Large intestine (tissue), 3 donors: Measurements from ENCODE around the gene NLGN2. TPM values are rescaled to one million over a fixed set of nuclear protein-coding genes. Genes with fewer than 3 reads are reported as not detected.

Experiments
- DNase-seq, 2 donors: peaks; one replicate each; pipeline versions ENCODE4 v3.0.0 to v3.0.0-alpha.2; 2013
- H3K27ac ChIP-seq: one replicate; pipeline ENCODE4 v1.5.1; 2013; ENCODE audit warnings: low read length
- H3K27me3 ChIP-seq: 2 replicates; pipeline ENCODE4 v1.6.1; 2013; ENCODE audit warnings: low read length; ENCODE audit not compliant: control insufficient read depth, insufficient read depth
- H3K36me3 ChIP-seq: 2 replicates; pipeline ENCODE4 v1.6.1; 2013; ENCODE audit warnings: low read length; ENCODE audit not compliant: control insufficient read depth, insufficient read depth
- H3K4me1 ChIP-seq: one replicate; pipeline ENCODE4 v1.6.1; 2013; ENCODE audit warnings: low read length; ENCODE audit not compliant: control insufficient read depth, insufficient read depth
- H3K4me3 ChIP-seq: one replicate; pipeline ENCODE4 v1.5.1; 2013; ENCODE audit warnings: low read length
- H3K9me3 ChIP-seq: one replicate; pipeline ENCODE4 v1.6.1; 2013; ENCODE audit warnings: mild to moderate bottlenecking, low read depth, low read length, moderate library complexity; ENCODE audit not compliant: control insufficient read depth
- WGBS: methylation state at CpG from one replicate; pipeline ENCODE4 v1.1.5; 2013; ENCODE audit warnings: low lambda C conversion rate; ENCODE audit not compliant: insufficient coverage; 5-methylcytosine and 5-hydroxymethylcytosine counted together
- polyA plus RNA-seq: library from polyadenylated mRNA; unstranded; fragments of 120-200 nt; gene quantifications from one replicate; pipeline ENCODE4 v1.2.1, GENCODE V29; 2013

Gene NLGN2
- polyA plus RNA-seq, 1 donor: 12.9 TPM

- no peaks in the 10 kb centered on the region for H3K4me1 ChIP-seq
- H3K27ac ChIP-seq: no peak within 1 kb of the TSS
- DNase-seq: no peak
- no peaks in the 10 kb centered on the region for H3K36me3 ChIP-seq
- no peaks in the 10 kb centered on the region for H3K27me3 ChIP-seq
- H3K4me3 ChIP-seq: no peak within 1 kb of the TSS
- H3K9me3 ChIP-seq: peaks cover 2% of the 10 kb centered on the region
- WGBS: no CpG with 5 or more reads among the region's 7 CpGs
Observed at GRCh38 chr17:7425316-7425715, 17.7 kb downstream of the NLGN2 start, which contains the start of gene SPEM2. Gene SPEM2 (plus strand): TSS chr17:7425616. CDS start chr17:7425689, 73 bp downstream.

GRCh38 chr17:7425756-7426155 lies 18.1 kb downstream of the NLGN2 start:
- Histone ChIP-seq H3K27ac (no peak overlapping the region), H3K36me3 (no peaks in the 10 kb centered on the region), H3K27me3 (no peaks in the 10 kb centered on the region), H3K4me3 (no peak overlapping the region), H3K4me1 (no peaks in the 10 kb centered on the region), H3K9me3 (peaks cover 2% of the 10 kb centered on the region)
- no CpG with 5 or more reads among the region's 8 CpGs for WGBS
- no peak for DNase-seq

- no peak overlapping the region for H3K4me3 ChIP-seq
- no peak for DNase-seq
- no peaks in the 10 kb centered on the region for H3K9me3 ChIP-seq
- H3K27ac ChIP-seq: no peak overlapping the region
- 96% methylated on average over 10 of the region's 33 CpGs for WGBS
- no peaks in the 10 kb centered on the region for H3K27me3 ChIP-seq
- no peaks in the 10 kb centered on the region for H3K36me3 ChIP-seq
- H3K4me1 ChIP-seq: no peaks in the 10 kb centered on the region
Observed at GRCh38 chr17:7426203-7426863, 18.7 kb downstream of the NLGN2 start.

- WGBS: no CpG with 5 or more reads among the region's 29 CpGs
- DNase-seq: no peak
- H3K36me3 ChIP-seq: no peaks in the 10 kb centered on the region
Observed at GRCh38 chr17:7426896-7427489, 19.3 kb downstream of the NLGN2 start.

GRCh38 chr17:7427549-7427948 lies 19.9 kb downstream of the NLGN2 start:
- H3K36me3 ChIP-seq: no peaks in the 10 kb centered on the region
- WGBS: no CpG with 5 or more reads among the region's 7 CpGs
- no peak for DNase-seq
- H3K9me3 ChIP-seq: no peaks in the 10 kb centered on the region
- no peaks in the 10 kb centered on the region for H3K4me1 ChIP-seq
- no peak overlapping the region for H3K4me3 ChIP-seq
- H3K27ac ChIP-seq: no peak overlapping the region
- H3K27me3 ChIP-seq: no peaks in the 10 kb centered on the region

More at GRCh38 chr17:7426896-7427489, 19.3 kb downstream of the NLGN2 start:
- Histone ChIP-seq H3K27me3 (no peaks in the 10 kb centered on the region), H3K9me3 (no peaks in the 10 kb centered on the region), H3K27ac (no peak overlapping the region), H3K4me3 (no peak overlapping the region), H3K4me1 (no peaks in the 10 kb centered on the region)

GRCh38 chr17:7428557-7428956 lies 20.9 kb downstream of the NLGN2 start, which contains the start of gene SPEM3:
Gene SPEM3 (plus strand): TSS chr17:7428857. CDS start chr17:7428903, 46 bp downstream.
- H3K4me3 ChIP-seq: no peak within 1 kb of the TSS
- no peaks in the 10 kb centered on the region for H3K9me3 ChIP-seq
- no CpG with 5 or more reads among the region's 5 CpGs for WGBS
- no peaks in the 10 kb centered on the region for H3K27me3 ChIP-seq
- no peaks in the 10 kb centered on the region for H3K4me1 ChIP-seq
- no peaks in the 10 kb centered on the region for H3K36me3 ChIP-seq
- H3K27ac ChIP-seq: no peak within 1 kb of the TSS
- DNase-seq: no peak

- WGBS: no CpG with 5 or more reads among the region's 10 CpGs
- DNase-seq: no peak
Observed at GRCh38 chr17:7429722-7430121, 22.1 kb downstream of the NLGN2 start.

GRCh38 chr17:7431231-7431630 lies 23.6 kb downstream of the NLGN2 start:
- no peak overlapping the region for H3K27ac ChIP-seq
- no peaks in the 10 kb centered on the region for H3K9me3 ChIP-seq
- no peak for DNase-seq
- H3K4me3 ChIP-seq: no peak overlapping the region
- H3K36me3 ChIP-seq: no peaks in the 10 kb centered on the region
- peaks cover 7% of the 10 kb centered on the region for H3K27me3 ChIP-seq
- WGBS: 40% methylated on average over 1 of the region's 1 CpG
- peaks cover 3% of the 10 kb centered on the region for H3K4me1 ChIP-seq

More at GRCh38 chr17:7429722-7430121, 22.1 kb downstream of the NLGN2 start:
- no peaks in the 10 kb centered on the region for H3K36me3 ChIP-seq
- no peak overlapping the region for H3K4me3 ChIP-seq
- no peaks in the 10 kb centered on the region for H3K27me3 ChIP-seq
- no peaks in the 10 kb centered on the region for H3K4me1 ChIP-seq
- no peaks in the 10 kb centered on the region for H3K9me3 ChIP-seq
- no peak overlapping the region for H3K27ac ChIP-seq

- Histone ChIP-seq H3K9me3 (no peaks in the 10 kb centered on the region), H3K4me3 (no peak overlapping the region), H3K36me3 (no peaks in the 10 kb centered on the region), H3K4me1 (peaks cover 10% of the 10 kb centered on the region), H3K27ac (no peak overlapping the region), H3K27me3 (peaks cover 11% of the 10 kb centered on the region)
- WGBS: no CpG with 5 or more reads among the region's 11 CpGs
- no peak for DNase-seq
Observed at GRCh38 chr17:7432296-7432695, 24.7 kb downstream of the NLGN2 start.

- Histone ChIP-seq H3K4me1 (peaks cover 29% of the 10 kb centered on the region), H3K27me3 (peaks cover 45% of the 10 kb centered on the region), H3K9me3 (no peaks in the 10 kb centered on the region), H3K4me3 (peak overlapping the region; percentile 40), H3K27ac (peak overlapping the region; percentile 45), H3K36me3 (no peaks in the 10 kb centered on the region)
- peak; percentile 30 to 77 for DNase-seq
- no CpG with 5 or more reads among the region's 49 CpGs for WGBS
Observed at GRCh38 chr17:7435676-7436555, 28.3 kb downstream of the NLGN2 start.
